ENCODE measurements around the gene DNAJB11. TPM values are rescaled to one million over a fixed set of nuclear protein-coding genes. Genes with fewer than 3 reads are reported as not detected.

Gene DNAJB11
- total RNA-seq, 4 donors from 2014 or later, result 24.3 to 47.5 (median 44.7) TPM

- Histone ChIP-seq H3K36me3 (no peaks in the 10 kb centered on the region), H3K9me3 (no peaks in the 10 kb centered on the region), H3K27ac (no peak overlapping the region), H3K4me1 (no peaks in the 10 kb centered on the region), H3K27me3 (no peaks in the 10 kb centered on the region), H3K4me3 (no peak overlapping the region)
- WGBS, 2 donors, result 58 to 59% methylated on average over 17 of the region's 17 CpGs
- no peak for DNase-seq (ENCODE audit: low spot score in 2 of 2)
- no peak for TF ChIP-seq EP300 (IDR thresholded peaks at IDR 0.05)
- TF ChIP-seq POLR2A (IDR thresholded peaks at IDR 0.05), result no peak
- TF ChIP-seq, protein P1, sequence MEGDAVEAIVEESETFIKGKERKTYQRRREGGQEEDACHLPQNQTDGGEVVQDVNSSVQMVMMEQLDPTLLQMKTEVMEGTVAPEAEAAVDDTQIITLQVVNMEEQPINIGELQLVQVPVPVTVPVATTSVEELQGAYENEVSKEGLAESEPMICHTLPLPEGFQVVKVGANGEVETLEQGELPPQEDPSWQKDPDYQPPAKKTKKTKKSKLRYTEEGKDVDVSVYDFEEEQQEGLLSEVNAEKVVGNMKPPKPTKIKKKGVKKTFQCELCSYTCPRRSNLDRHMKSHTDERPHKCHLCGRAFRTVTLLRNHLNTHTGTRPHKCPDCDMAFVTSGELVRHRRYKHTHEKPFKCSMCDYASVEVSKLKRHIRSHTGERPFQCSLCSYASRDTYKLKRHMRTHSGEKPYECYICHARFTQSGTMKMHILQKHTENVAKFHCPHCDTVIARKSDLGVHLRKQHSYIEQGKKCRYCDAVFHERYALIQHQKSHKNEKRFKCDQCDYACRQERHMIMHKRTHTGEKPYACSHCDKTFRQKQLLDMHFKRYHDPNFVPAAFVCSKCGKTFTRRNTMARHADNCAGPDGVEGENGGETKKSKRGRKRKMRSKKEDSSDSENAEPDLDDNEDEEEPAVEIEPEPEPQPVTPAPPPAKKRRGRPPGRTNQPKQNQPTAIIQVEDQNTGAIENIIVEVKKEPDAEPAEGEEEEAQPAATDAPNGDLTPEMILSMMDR (IDR thresholded peaks at IDR 0.05), result no peak
Observed at GRCh38 chr3:186596568-186597287, 26.2 kb downstream of the DNAJB11 start.

- 81 to 83% methylated on average over 11 of the region's 11 CpGs for WGBS, 2 donors
- no peaks in the 10 kb centered on the region for H3K4me1 ChIP-seq
- H3K9me3 ChIP-seq, result no peaks in the 10 kb centered on the region
- no peaks in the 10 kb centered on the region for H3K27me3 ChIP-seq
- H3K36me3 ChIP-seq, result no peaks in the 10 kb centered on the region
- no peak overlapping the region for H3K27ac ChIP-seq
- no peak overlapping the region for H3K4me3 ChIP-seq
- DNase-seq (ENCODE audit: low spot score in 2 of 2), result no peak
- TF ChIP-seq, protein P1 (IDR thresholded peaks at IDR 0.05), result no peak
- TF ChIP-seq POLR2A (IDR thresholded peaks at IDR 0.05) (no peak), EP300 (IDR thresholded peaks at IDR 0.05) (no peak)
Observed at GRCh38 chr3:186598108-186598784, 27.7 kb downstream of the DNAJB11 start.

DNA sequence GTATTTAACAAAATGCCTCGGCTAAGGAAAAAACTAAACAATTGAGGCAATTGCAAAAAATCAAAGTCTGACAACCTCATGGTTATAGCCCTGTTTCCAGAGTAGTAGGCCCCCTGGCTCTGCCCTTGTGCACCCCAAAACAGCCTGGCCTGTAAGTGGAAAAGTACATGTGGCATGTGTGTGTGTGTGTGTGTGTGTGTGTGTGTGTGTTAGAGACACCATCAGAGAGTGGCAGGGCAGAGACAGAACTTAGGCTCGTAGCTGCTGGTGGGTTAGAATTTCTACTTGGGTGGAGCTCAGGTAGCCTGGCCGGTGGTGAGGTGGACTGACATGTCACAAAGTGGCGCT is 28.2 kb downstream of the DNAJB11 start:
- no peak for DNase-seq (ENCODE audit: low spot score in 2 of 2)
- Histone ChIP-seq H3K36me3 (no peaks in the 10 kb centered on the region), H3K4me1 (no peaks in the 10 kb centered on the region), H3K9me3 (no peaks in the 10 kb centered on the region), H3K4me3 (no peak overlapping the region), H3K27me3 (no peaks in the 10 kb centered on the region), H3K27ac (no peak overlapping the region)
- WGBS, 2 donors, result 77 to 87% methylated on average over 4 of the region's 4 CpGs
- no peak for TF ChIP-seq POLR2A (IDR thresholded peaks at IDR 0.05)
- TF ChIP-seq, protein P1 (IDR thresholded peaks at IDR 0.05), result no peak
- TF ChIP-seq EP300 (IDR thresholded peaks at IDR 0.05), result no peak

- Histone ChIP-seq H3K9me3 (no peaks in the 10 kb centered on the region), H3K27ac (no peak overlapping the region), H3K4me3 (no peak overlapping the region), H3K36me3 (no peaks in the 10 kb centered on the region), H3K27me3 (no peaks in the 10 kb centered on the region), H3K4me1 (no peaks in the 10 kb centered on the region)
- TF ChIP-seq EP300 (IDR thresholded peaks at IDR 0.05), result no peak
- TF ChIP-seq, protein P1 (IDR thresholded peaks at IDR 0.05), result no peak
- TF ChIP-seq POLR2A (IDR thresholded peaks at IDR 0.05), result no peak
- DNase-seq (ENCODE audit: low spot score in 2 of 2), result no peak
- 64 to 70% methylated on average over 12 of the region's 12 CpGs for WGBS, 2 donors
Observed at GRCh38 chr3:186599142-186599784, 28.7 kb downstream of the DNAJB11 start.

DNA sequence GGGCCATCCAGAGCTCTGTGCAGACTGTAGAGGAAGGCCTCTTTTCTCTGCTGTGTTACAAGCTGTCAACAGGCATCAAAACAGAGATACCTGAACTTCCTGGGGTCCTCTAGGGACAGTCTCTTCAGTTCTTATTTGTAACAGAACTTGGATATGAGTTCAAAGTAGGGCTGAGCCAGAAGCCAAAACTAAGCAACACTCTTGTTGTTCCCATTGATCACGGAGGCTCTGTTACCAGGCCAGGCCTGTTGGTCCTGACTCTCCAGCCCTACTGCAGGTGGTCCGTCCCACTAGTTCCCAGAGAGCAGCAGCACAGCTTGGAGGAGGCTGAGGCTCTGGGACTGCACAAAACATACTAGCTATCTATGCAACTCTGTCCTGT is 29.3 kb downstream of the DNAJB11 start:
- Histone ChIP-seq H3K27me3 (no peaks in the 10 kb centered on the region), H3K9me3 (no peaks in the 10 kb centered on the region), H3K27ac (no peak overlapping the region), H3K4me3 (no peak overlapping the region), H3K36me3 (no peaks in the 10 kb centered on the region), H3K4me1 (no peaks in the 10 kb centered on the region)
- 75 to 89% methylated on average over 2 of the region's 2 CpGs for WGBS, 2 donors
- DNase-seq (ENCODE audit: low spot score in 2 of 2), result no peak
- TF ChIP-seq POLR2A (IDR thresholded peaks at IDR 0.05), result no peak
- TF ChIP-seq, protein P1 (IDR thresholded peaks at IDR 0.05), result no peak
- TF ChIP-seq EP300 (IDR thresholded peaks at IDR 0.05), result no peak

Data from tibial nerve (tissue), 4 donors.